CD4-positive, alpha-beta T cell (primary cell): Measurements from ENCODE around the gene CDH5. TPM values are rescaled to one million over a fixed set of nuclear protein-coding genes. Genes with fewer than 3 reads are reported as not detected.

ENCODE experiments used
- ATAC-seq: fragments of 200-7000 bp; cut with Tn5 transposase; one replicate; pipeline ENCODE4 v1.10.0; 2022; ENCODE audit warnings: mild to moderate bottlenecking; ENCODE audit not compliant: poor library complexity
- CTCF ChIA-PET: fragments of 350-600 bp; sonication (Branson Sonifier 250); formaldehyde crosslinking; loops from one replicate; lab custom pipeline; 2021; ENCODE audit warnings: antibody characterized with exemption, inconsistent platforms; lab: Charles Lee
- POLR2A ChIA-PET: fragments of 350-600 bp; sonication (Branson Sonifier 250); formaldehyde crosslinking; loops from one replicate; lab custom pipeline; 2021; ENCODE audit warnings: antibody characterized with exemption, inconsistent platforms; lab: Charles Lee
- DNase-seq, 14 experiments: peaks; one replicate each; pipeline ENCODE4 v3.0.0-alpha.2; 2013 to 2020; ENCODE audit warnings: mixed read lengths in 2 of 14
- H3K27ac ChIP-seq, 2 donors: one replicate each; pipeline versions ENCODE4 v1.5.1 to v1.7.0; 2013; ENCODE audit warnings: low read length in 2 of 2, low read depth in 1 of 2, mild to moderate bottlenecking in 1 of 2
- H3K27me3 ChIP-seq, 2 experiments: 1 replicate in 1 of 2; 2 replicates in 1 of 2; pipeline versions ENCODE4 v1.6.1 to v1.7.0; 2013; ENCODE audit warnings: low read length in 2 of 2, control low read depth in 1 of 2, mild to moderate bottlenecking in 1 of 2, moderate library complexity in 1 of 2; ENCODE audit not compliant: insufficient read depth in 2 of 2, control insufficient read depth in 1 of 2
- H3K36me3 ChIP-seq: one replicate; pipeline ENCODE4 v1.6.1; 2013; ENCODE audit warnings: low read length, control low read depth; ENCODE audit not compliant: insufficient read depth
- H3K4me1 ChIP-seq: one replicate; pipeline ENCODE4 v1.6.1; 2013; ENCODE audit warnings: low read length, control low read depth; ENCODE audit not compliant: insufficient read depth
- H3K4me3 ChIP-seq: one replicate; pipeline ENCODE4 v1.5.1; 2013; ENCODE audit warnings: mild to moderate bottlenecking, low read length, moderate library complexity
- H3K9me3 ChIP-seq, 2 experiments: 1 replicate in 1 of 2; 2 replicates in 1 of 2; pipeline versions ENCODE4 v1.6.1 to v1.7.0; 2013; ENCODE audit warnings: low read length in 2 of 2, mild to moderate bottlenecking in 2 of 2, control low read depth in 1 of 2, moderate library complexity in 1 of 2; ENCODE audit not compliant: control insufficient read depth in 1 of 2, insufficient read depth in 1 of 2
- H3K27ac Mint-ChIP-seq: one replicate; pipeline ENCODE4 v1.8.0; 2020; ENCODE audit warnings: mixed read lengths
- H3K27me3 Mint-ChIP-seq: one replicate; pipeline ENCODE4 v1.8.0; 2021; ENCODE audit warnings: mixed read lengths
- H3K36me3 Mint-ChIP-seq: one replicate; pipeline ENCODE4 v1.8.0; 2021; ENCODE audit warnings: low read depth, mixed read lengths
- H3K4me1 Mint-ChIP-seq: one replicate; pipeline ENCODE4 v1.8.0; 2021; ENCODE audit warnings: low read depth, mixed read lengths
- H3K4me3 Mint-ChIP-seq: one replicate; pipeline ENCODE4 v1.8.0; 2020; ENCODE audit warnings: mild to moderate bottlenecking, mixed read lengths
- H3K9me3 Mint-ChIP-seq: one replicate; pipeline ENCODE4 v1.8.0; 2020; ENCODE audit warnings: mixed read lengths
- intact Hi-C, 2 experiments: fragments of 100-400 bp; cut with DNase I in 1 of 2; cut with micrococcal nuclease in 1 of 2; formaldehyde crosslinking; loops; one replicate each; pipeline versions ENCODE4 v1.15.1 to v1.9.0; 2023 to 2025; cut with DNase I, micrococcal nuclease
- total RNA-seq, 174 experiments: library from RNA in 2 of 174; stranded (reverse) in 2 of 174; gene quantifications; one replicate each; pipeline ENCODE4 v1.2.3 and lab custom pipeline; 2021 to 2026
- TF ChIP-seq, protein P1 (sequence below): fragments of 200-600 bp; IDR thresholded peaks from one replicate; pipeline ENCODE4 v1.8.0; 2022; ENCODE audit warnings: antibody characterized with exemption, mild to moderate bottlenecking

The CDH5 gene
- total RNA-seq, 2 experiments from 2014 or later = not detected

DNA sequence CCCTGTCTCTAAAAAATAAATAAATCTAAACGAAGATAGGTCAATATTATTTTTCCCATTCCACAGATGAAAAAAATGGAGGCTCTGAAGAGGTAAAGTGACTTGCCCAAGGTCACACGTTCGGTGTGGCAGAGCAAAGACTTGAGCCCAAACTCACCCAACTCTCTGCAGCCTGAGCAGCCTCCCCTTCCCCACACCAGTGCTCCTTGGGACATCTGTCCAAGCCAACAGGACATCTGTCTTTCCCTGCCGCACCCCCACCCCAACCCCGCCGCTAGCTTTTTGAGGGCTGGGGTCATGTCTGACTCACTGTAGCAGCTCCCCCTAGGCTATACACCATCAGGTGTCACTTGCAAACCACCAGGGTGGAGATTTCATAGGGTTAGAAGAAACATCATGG lies 55.4 kb downstream of the CDH5 start:
- no peak for ATAC-seq
- Mint-ChIP-seq H3K27ac (no peak overlapping the region), H3K36me3 (no peaks in the 10 kb centered on the region), H3K4me3 (no peak overlapping the region), H3K4me1 (peaks cover 12% of the 10 kb centered on the region), H3K9me3 (no peaks in the 10 kb centered on the region), H3K27me3 (peaks cover 52% of the 10 kb centered on the region)
- peaks cover 15 to 29% of the 10 kb centered on the region in 2 experiments for H3K27me3 ChIP-seq
- H3K4me3 ChIP-seq = no peak overlapping the region
- H3K36me3 ChIP-seq = no peaks in the 10 kb centered on the region
- CTCF ChIA-PET = no interaction called here
- peaks cover 10% of the 10 kb centered on the region for H3K4me1 ChIP-seq
- TF ChIP-seq, protein P1, sequence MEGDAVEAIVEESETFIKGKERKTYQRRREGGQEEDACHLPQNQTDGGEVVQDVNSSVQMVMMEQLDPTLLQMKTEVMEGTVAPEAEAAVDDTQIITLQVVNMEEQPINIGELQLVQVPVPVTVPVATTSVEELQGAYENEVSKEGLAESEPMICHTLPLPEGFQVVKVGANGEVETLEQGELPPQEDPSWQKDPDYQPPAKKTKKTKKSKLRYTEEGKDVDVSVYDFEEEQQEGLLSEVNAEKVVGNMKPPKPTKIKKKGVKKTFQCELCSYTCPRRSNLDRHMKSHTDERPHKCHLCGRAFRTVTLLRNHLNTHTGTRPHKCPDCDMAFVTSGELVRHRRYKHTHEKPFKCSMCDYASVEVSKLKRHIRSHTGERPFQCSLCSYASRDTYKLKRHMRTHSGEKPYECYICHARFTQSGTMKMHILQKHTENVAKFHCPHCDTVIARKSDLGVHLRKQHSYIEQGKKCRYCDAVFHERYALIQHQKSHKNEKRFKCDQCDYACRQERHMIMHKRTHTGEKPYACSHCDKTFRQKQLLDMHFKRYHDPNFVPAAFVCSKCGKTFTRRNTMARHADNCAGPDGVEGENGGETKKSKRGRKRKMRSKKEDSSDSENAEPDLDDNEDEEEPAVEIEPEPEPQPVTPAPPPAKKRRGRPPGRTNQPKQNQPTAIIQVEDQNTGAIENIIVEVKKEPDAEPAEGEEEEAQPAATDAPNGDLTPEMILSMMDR = no peak
- intact Hi-C loops = no loop called here
- peaks cover 0 to 5% of the 10 kb centered on the region in 2 experiments for H3K9me3 ChIP-seq
- POLR2A ChIA-PET = no interaction called here
- no peak overlapping the region for H3K27ac ChIP-seq
- no peak for DNase-seq

DNA sequence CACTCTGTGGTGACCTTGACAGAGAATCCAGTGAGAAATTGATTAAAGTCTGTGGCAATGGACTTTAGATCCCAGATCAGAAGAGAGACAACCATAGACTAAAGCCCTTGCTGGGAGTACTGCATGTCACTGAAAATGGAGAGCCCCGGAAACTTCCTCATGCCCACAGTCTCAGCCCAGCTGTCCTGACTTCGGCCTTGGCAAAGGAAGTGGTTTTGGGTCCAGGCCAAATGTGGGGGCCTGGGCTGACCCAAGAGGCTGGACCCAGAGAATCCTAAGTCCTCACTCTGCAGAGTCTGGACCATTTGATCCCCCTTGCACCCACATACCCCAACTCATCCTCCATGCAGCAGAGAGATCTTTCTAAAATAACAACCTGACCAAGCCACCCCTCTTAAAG lies 55.9 kb downstream of the CDH5 start:
- H3K9me3 Mint-ChIP-seq = no peaks in the 10 kb centered on the region
- no peak overlapping the region for H3K27ac Mint-ChIP-seq
- H3K4me1 Mint-ChIP-seq = peaks cover 12% of the 10 kb centered on the region
- ChIA-PET CTCF (no interaction called here), POLR2A (no interaction called here)
- H3K27me3 Mint-ChIP-seq = peaks cover 52% of the 10 kb centered on the region
- no peak overlapping the region for H3K27ac ChIP-seq
- H3K4me3 ChIP-seq = no peak overlapping the region
- H3K4me3 Mint-ChIP-seq = no peak overlapping the region
- TF ChIP-seq, protein P1 = no peak
- peaks cover 10% of the 10 kb centered on the region for H3K4me1 ChIP-seq
- peaks cover 15 to 29% of the 10 kb centered on the region in 2 experiments for H3K27me3 ChIP-seq
- H3K9me3 ChIP-seq = peaks cover 0 to 5% of the 10 kb centered on the region in 2 experiments
- ATAC-seq (no peak), DNase-seq (no peak)
- intact Hi-C loops = no loop called here
- no peaks in the 10 kb centered on the region for H3K36me3 Mint-ChIP-seq
- no peaks in the 10 kb centered on the region for H3K36me3 ChIP-seq

DNA sequence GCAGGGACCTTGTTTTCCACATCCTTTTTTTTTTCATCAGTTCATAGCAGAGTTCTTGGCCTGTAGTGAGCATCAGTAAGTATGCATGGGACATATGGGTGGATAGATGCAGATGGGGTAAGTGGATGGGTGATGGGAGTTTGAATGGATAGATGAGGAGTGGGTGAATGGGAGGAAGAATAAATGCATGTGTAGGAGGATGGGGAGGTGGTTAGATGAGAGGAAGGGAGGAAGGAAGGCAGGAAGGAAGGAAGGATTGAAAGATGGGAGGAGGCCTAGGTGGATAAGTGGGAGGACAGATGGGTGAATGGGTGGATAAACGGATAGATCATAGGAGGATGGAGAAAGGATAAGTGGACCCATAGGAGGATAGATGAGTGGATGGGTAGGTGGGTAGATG lies 56.7 kb downstream of the CDH5 start:
- no peak overlapping the region for H3K27ac Mint-ChIP-seq
- Histone ChIP-seq H3K36me3 (no peaks in the 10 kb centered on the region), H3K4me3 (no peak overlapping the region), H3K27ac (no peak overlapping the region), H3K9me3 (peaks cover 0 to 13% of the 10 kb centered on the region in 2 experiments), H3K4me1 (peaks cover 18% of the 10 kb centered on the region), H3K27me3 (peaks cover 23 to 37% of the 10 kb centered on the region in 2 experiments)
- TF ChIP-seq, protein P1 = no peak
- no peaks in the 10 kb centered on the region for H3K9me3 Mint-ChIP-seq
- CTCF ChIA-PET = no interaction called here
- no peak overlapping the region for H3K4me3 Mint-ChIP-seq
- peaks cover 51% of the 10 kb centered on the region for H3K27me3 Mint-ChIP-seq
- POLR2A ChIA-PET = no interaction called here
- intact Hi-C loops = no loop called here
- no peak for DNase-seq
- H3K4me1 Mint-ChIP-seq = peaks cover 7% of the 10 kb centered on the region
- H3K36me3 Mint-ChIP-seq = no peaks in the 10 kb centered on the region
- ATAC-seq = no peak
